OCI-LY3 (cell line): Measurements from ENCODE around the gene ARHGAP10.

Source experiments
- CTCF ChIP-seq: fragments of 200-600, 300-600 bp; sonication (generic); IDR thresholded peaks from 2 replicates; pipeline ENCODE4 v1.5.1; 2014; ENCODE audit warnings: antibody characterized with exemption, low read length, low read depth
- EZH2phosphoT487 ChIP-seq: fragments of 200-600 bp; shearing (Covaris generic); IDR thresholded peaks from 2 replicates; pipeline ENCODE4 v1.6.1; 2018; ENCODE audit warnings: antibody characterized with exemption, mixed run types, low read depth

GRCh38 chr4:147770831-147771230 is 38.9 kb downstream of the ARHGAP10 start:
- TF ChIP-seq CTCF (no peak), EZH2phosphoT487 (no peak)
